ENCODE results near the gene NAALADL1.
A peak's percentile ranks its signal among the peaks of the same experiment; 100 is the strongest.

Gene NAALADL1

GRCh38 chr11:65100674-65101350 is 42.5 kb upstream of the NAALADL1 start:
- TF ChIP-seq CTCF (IDR thresholded peaks at IDR 0.05; ENCODE audit: insufficient read depth, missing control alignments), result no peak
- no peak for DNase-seq (ENCODE audit: insufficient read length, low spot score)
- FAIRE-seq, result no peak

GRCh38 chr11:65096926-65097325 is 38.6 kb upstream of the NAALADL1 start:
- no peak for TF ChIP-seq CTCF (IDR thresholded peaks at IDR 0.05; ENCODE audit: insufficient read depth, missing control alignments)
- no peak for FAIRE-seq
- no peak for DNase-seq (ENCODE audit: insufficient read length, low spot score)

- DNase-seq (ENCODE audit: insufficient read length, low spot score) (peak; percentile 94), FAIRE-seq (no peak)
- TF ChIP-seq CTCF (IDR thresholded peaks at IDR 0.05; ENCODE audit: insufficient read depth, missing control alignments), result no peak
Observed at GRCh38 chr11:65095974-65096806, 37.8 kb upstream of the NAALADL1 start, which contains the start of gene VPS51. Gene VPS51, plus strand, starts transcription at chr11:65096214. Its CDS starts 37 bp downstream, at chr11:65096251.

GRCh38 chr11:65095427-65095826 is 37.1 kb upstream of the NAALADL1 start:
- no peak for TF ChIP-seq CTCF (IDR thresholded peaks at IDR 0.05; ENCODE audit: insufficient read depth, missing control alignments)
- FAIRE-seq, result no peak
- no peak for DNase-seq (ENCODE audit: insufficient read length, low spot score)

GRCh38 chr11:65090628-65091027 is 32.3 kb upstream of the NAALADL1 start:
- DNase-seq (ENCODE audit: insufficient read length, low spot score) (no peak), FAIRE-seq (no peak)
- TF ChIP-seq CTCF (IDR thresholded peaks at IDR 0.05; ENCODE audit: insufficient read depth, missing control alignments), result no peak

- no peak for DNase-seq (ENCODE audit: insufficient read length, low spot score)
- FAIRE-seq, result no peak
- no peak for TF ChIP-seq CTCF (IDR thresholded peaks at IDR 0.05; ENCODE audit: insufficient read depth, missing control alignments)
Observed at GRCh38 chr11:65089621-65090020, 31.3 kb upstream of the NAALADL1 start.

GRCh38 chr11:65087827-65088226 is 29.5 kb upstream of the NAALADL1 start:
- no peak for TF ChIP-seq CTCF (IDR thresholded peaks at IDR 0.05; ENCODE audit: insufficient read depth, missing control alignments)
- no peak for FAIRE-seq
- DNase-seq (ENCODE audit: insufficient read length, low spot score), result no peak

All from D721Med (cell line).